GM15510 (cell line): ENCODE data around the gene NCMAP.

ENCODE experiments used
- POLR2A ChIP-seq: IDR thresholded peaks from 3 replicates; pipeline ENCODE4 v1.6.1; 2011; ENCODE audit warnings: borderline replicate concordance; ENCODE audit not compliant: insufficient read length; ENCODE audit errors: extremely low read depth

NCMAP gene

DNA sequence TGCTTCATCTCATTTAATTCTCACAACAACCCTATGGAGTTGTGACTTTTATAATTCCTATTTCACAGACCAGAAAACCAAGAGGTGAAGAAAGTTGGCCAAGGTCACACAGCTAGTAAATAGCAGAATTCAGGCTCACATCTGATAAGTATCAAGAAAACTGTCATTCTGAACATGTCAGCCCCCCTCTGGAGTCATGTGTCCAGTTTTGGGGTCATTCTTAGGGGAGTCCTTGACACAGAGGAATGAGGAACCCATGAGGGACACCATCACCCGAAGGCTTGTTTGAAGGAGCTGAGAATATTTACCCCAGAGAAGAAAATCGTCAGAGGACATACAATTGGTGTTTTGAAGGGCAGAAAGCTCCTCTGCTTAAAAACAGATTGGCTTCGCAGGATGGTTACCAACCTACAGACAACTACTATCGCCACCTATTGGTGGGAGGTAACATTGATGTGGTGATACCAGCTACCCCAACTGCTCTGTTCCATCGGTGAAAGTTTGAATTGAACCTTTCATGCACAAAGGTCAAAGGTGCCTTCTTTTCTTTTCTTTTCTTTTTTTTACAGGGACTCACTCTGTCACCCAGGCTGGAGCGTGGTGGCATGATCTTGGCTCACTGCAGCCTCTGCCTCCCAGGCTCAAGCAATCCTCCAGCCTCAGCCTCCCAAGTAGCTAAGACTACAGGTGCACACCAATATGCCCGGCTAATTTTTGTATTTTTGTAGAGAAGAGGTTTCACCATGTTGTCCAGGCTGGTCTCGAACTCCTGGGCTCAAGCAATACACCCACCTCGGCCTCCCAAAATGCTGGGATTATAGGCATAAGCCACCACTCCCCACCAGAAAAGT lies 31.3 kb downstream of the NCMAP start:
- TF ChIP-seq POLR2A = no peak

- TF ChIP-seq POLR2A = no peak
These were observed 32.7 kb downstream of the NCMAP start for GRCh38 chr1:24588573-24588972.

DNA sequence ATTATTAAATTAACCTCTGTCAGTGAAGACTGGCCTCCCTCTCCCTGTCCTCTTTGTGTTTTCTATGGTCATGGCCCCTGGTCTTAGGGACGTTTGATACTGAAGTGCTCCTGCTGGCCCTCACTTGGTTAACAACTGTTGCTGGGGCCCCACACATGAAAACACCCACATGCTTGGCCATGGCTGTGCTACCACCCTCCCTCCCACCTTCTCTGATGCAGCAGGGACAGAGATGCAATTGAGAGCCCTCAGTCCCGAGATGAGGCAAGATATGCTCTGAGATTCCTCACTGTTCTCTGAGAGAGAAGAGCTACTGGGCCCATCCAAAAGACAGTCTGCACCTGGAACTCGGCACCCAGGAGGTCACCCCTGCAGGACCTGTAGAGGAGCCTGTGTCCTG lies 33.3 kb downstream of the NCMAP start:
- TF ChIP-seq POLR2A = no peak

DNA sequence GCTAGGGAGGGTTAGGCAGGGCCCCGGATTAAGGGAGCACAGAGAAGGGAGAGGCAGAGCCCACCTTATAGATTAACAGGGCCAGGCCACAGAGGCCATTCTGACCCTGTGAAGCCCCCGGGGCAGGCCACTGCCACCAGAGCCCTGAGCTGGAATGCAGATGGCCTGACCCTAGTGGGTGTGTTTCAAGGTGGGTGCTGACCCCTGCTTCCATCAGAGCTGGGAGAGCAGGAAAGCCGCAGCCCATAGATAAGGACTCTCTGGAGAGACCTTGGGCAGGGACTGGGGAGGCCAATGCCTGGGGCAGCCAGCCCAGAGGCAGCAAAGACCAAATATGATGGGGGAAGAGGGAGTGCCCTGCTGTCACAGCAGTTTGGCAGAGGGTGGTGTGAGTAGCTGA lies 35.9 kb downstream of the NCMAP start:
- no peak for TF ChIP-seq POLR2A

DNA sequence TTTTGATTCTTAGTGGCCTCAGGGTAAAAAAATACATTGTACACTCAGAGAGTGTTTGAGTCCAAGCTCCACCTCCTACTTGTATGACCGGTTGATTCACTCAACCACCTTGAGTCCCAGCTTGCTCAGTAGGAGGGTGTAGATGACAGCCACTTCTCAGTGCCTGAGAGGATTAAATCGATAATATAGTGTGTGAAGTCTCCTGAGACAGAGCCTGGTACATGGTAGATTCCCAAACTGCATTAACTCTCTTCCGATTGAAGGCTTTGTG lies 38.4 kb downstream of the NCMAP start:
- TF ChIP-seq POLR2A = no peak

GRCh38 chr1:24596401-24596880 lies 40.6 kb downstream of the NCMAP start:
- TF ChIP-seq POLR2A = no peak

DNA sequence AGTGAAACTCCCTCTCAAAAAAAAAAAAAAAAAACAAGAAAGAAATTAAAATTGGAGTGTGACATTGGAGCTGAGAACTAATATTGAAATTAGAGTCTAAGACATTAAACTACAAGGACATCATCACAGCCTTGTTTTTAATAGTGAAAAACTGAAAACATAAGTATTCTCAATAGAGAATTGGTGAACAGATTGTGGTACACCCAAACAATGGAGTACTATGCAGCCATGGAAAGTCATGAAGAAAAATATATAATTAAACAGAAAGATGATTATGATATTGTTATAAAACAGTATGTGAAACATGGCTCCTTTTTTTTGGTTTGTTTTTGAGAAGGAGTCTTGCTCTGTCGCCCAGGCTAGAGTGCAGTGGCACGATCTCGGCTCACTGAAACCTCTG lies 43.4 kb downstream of the NCMAP start:
- no peak for TF ChIP-seq POLR2A

GRCh38 chr1:24600551-24600950 lies 44.7 kb downstream of the NCMAP start:
- no peak for TF ChIP-seq POLR2A

- no peak for TF ChIP-seq POLR2A
These were observed 49.8 kb downstream of the NCMAP start for GRCh38 chr1:24605534-24606295.

DNA sequence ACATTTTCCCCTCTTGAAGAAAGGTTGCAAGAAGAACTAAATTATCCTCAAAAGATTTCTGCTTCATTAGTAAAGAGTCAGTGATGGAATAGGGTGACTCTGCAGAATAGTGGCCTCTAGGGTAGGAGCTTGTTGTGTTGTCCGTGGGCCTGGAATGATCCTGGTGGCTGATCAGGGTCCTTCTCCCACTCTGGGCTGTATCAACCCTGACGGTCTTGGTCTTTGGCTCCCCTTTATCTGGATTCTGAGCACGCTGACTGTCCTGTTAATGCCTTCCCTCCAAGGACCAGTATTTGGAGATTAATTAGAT lies 50.4 kb downstream of the NCMAP start:
- no peak for TF ChIP-seq POLR2A

DNA sequence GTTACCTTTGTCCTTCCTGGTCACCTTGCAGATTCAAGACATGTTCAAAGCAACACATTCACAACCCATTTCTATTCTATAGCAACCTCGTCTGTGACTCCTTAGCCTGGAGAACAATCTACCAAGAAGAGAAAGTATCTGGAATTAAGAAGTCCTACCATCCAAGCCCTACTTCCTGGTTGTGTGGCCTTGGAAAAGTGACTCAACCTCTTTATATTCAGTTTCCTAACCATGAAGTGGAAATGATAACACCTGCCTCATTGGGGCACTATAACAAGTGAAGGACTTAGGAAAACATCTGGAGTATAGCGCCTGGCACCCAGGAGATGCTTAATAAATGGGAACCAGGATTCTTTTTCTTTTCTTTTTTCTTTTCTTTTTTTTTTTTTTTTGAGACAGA lies 50.7 kb downstream of the NCMAP start:
- TF ChIP-seq POLR2A = no peak

- no peak for TF ChIP-seq POLR2A
These were observed 54.1 kb downstream of the NCMAP start for GRCh38 chr1:24609949-24610517.

GRCh38 chr1:24619376-24619775 lies 63.5 kb downstream of the NCMAP start:
- no peak for TF ChIP-seq POLR2A

GRCh38 chr1:24620678-24621077 lies 64.8 kb downstream of the NCMAP start:
- no peak for TF ChIP-seq POLR2A

GRCh38 chr1:24621121-24621520 lies 65.2 kb downstream of the NCMAP start:
- TF ChIP-seq POLR2A = no peak

DNA sequence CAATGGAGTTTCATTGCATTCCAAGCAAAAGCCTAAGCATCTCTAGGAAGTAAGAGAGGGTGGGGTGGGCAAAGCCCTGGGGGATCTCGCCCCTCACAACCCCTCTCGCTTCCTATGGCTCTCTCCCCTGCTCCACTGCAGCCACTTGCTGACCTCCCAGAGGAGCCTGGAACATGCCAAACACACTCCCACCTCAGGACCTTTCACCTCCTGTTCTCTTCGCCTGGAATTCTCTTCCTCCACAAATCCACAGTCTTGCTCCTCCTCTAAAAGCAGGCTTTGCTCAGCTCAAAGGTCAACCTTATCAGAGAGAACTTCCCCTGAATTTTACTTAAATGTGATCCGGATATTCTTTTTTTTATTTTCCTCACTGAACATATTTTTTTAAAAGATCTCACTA lies 66.3 kb downstream of the NCMAP start:
- TF ChIP-seq POLR2A = no peak
